T-helper 1 cell (primary cell): ENCODE measurements around the gene MRI1.

Source experiments
- DNase-seq, 5 donors: peaks; one replicate each; pipeline ENCODE4 v3.0.0-alpha.2; 2012 to 2020

The MRI1 gene

GRCh38 chr19:13794757-13795589, 30.7 kb downstream of the MRI1 start, which contains the start of gene ZSWIM4:
Gene ZSWIM4 (plus strand): TSS chr19:13795443. CDS start chr19:13795649, 206 bp downstream.
- peak; percentile 78 to 98 (median 80) for DNase-seq

DNA sequence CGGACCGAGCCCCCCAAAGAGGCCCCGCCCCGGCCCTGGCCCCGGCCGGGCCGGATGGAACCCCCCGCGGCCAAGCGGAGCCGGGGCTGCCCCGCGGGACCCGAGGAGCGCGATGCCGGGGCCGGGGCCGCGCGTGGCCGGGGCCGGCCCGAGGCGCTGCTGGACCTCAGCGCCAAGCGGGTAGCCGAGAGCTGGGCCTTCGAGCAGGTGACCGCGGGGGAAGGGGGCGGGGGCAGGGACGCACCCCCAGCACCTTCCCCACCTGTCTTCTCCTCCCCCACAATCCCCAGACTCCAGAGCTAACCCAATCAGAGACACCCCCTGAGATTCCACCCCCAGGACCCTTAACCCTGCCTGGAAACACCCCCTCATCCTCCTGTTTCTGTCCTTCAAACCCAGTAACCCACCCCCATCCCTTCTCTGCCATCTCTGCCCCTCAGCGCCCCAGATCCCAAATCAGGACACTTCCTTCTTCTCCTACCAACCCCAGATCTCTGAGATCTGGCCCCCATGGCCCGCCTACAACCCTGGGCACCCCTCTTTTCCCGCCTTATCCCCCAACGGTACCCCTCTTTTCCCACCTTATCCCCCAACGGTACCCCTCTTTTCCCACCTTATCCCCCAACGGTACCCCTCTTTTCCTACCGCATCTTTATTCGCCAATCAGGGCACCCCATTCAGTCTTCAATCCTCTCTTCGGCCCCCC, 31.4 kb downstream of the MRI1 start:
- no peak for DNase-seq

GRCh38 chr19:13796301-13797057, 32.2 kb downstream of the MRI1 start:
- no peak for DNase-seq

- DNase-seq: no peak
Measured at GRCh38 chr19:13797058-13797440, 32.7 kb downstream of the MRI1 start.

GRCh38 chr19:13797870-13798269, 33.5 kb downstream of the MRI1 start:
- no peak for DNase-seq

GRCh38 chr19:13799669-13800068, 35.3 kb downstream of the MRI1 start:
- DNase-seq: no peak

DNA sequence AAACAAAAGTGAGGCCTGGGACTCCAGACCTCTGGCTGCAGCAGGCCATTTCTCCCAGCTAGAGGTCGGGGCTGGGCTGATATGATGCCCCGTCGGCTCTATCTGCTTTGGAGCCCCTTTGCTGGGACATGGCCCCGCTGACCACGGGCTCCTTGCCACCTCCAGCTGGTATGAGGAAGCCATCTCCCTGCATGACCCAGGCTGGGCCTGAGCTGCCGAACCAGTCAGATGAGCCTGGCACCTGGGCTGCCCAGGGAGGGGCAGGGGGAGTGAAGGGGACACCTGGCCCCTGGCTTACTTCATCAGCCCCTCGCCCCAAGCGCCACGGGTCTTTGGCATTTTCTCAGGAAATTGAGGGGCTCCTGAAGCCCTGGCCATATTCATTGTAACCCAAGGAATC, 38.7 kb downstream of the MRI1 start:
- no peak for DNase-seq

- DNase-seq: no peak
Measured at GRCh38 chr19:13804830-13805683, 40.7 kb downstream of the MRI1 start.

DNA sequence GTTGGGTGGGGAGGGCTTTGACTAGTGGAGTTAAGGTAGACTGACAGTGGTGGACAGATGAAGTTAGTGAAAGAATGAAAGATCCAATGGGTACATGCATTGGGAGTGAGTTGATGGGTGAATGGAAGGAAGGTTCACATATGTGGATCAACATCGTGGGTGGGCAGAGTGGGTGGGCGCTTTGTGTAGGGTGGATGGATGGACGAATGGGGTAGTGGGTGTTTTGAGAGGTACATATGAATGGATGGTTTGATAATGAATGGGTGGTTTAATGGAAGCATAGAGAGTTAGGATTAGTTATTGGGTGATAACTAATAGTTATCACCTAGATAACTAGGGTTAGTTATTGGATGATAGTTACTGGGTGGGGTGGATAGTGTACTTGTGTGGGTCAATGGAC, 42.4 kb downstream of the MRI1 start:
- DNase-seq: no peak

GRCh38 chr19:13807421-13808021, 43.2 kb downstream of the MRI1 start:
- no peak for DNase-seq

DNA sequence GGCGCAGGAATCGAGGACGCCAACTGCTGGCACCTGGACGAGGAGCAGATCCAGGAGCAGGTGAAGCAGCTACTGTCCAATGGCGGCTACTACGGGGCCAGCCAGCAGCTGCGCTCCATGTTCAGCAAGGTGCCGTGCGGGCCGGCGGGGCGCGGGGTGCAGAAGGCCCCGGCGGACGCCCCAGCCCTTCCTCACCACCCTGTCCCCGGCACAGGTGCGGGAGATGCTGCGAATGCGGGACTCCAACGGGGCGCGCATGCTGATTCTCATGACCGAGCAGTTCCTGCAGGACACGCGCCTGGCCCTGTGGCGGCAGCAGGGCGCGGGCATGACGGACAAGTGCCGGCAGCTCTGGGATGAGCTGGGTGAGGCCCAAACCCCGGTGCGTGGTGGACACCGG, 44.5 kb downstream of the MRI1 start:
- DNase-seq: no peak

DNA sequence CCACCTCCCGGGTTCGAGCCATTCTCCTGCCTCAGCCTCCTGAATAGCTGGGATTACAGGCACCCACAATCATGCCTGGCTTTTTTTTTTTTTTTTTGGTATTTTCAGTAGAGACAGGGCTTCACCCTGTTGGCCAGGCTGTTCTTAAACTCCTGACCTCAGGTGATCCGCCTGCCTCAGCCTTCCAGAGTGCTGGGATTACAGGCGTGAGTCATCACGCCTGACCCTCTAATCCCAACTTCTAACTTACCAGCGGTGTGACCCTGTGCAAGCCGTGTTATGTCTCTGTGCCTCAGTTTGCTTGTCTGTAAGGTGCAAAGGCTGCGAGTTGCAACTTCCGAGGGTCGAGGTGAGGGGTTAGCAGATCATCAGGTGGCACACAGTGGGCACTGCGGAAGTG, 48.2 kb downstream of the MRI1 start:
- DNase-seq: no peak

GRCh38 chr19:13813147-13813546, 48.8 kb downstream of the MRI1 start:
- no peak for DNase-seq

DNA sequence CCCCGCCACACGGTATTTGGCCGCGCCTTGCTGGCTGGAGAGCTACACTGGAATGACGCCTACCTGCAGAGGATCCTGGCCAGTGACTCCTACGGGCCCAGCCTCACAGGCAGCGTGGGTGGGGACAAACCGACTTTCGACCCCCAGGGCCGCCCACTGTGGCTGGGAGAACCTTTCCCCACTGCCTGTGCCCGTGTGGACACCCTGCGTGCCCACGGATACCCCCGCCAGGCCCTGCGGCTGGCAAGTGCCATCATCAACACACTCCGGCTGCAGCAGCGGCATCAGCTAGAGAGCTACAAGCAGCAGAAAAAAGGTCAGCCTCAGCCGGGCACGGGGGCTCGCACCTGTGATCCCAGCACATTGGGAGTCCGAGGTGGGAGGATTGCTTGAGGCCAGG, 50.2 kb downstream of the MRI1 start:
- DNase-seq: no peak

- no peak for DNase-seq
Measured at GRCh38 chr19:13817018-13817614, 52.8 kb downstream of the MRI1 start.

GRCh38 chr19:13817615-13818371, 53.5 kb downstream of the MRI1 start:
- peak in 3 of 5 donors; percentile 22 to 30 (median 25) for DNase-seq

GRCh38 chr19:13819238-13819637, 54.9 kb downstream of the MRI1 start:
- DNase-seq: no peak

GRCh38 chr19:13821292-13821691, 57.0 kb downstream of the MRI1 start:
- DNase-seq: no peak

DNA sequence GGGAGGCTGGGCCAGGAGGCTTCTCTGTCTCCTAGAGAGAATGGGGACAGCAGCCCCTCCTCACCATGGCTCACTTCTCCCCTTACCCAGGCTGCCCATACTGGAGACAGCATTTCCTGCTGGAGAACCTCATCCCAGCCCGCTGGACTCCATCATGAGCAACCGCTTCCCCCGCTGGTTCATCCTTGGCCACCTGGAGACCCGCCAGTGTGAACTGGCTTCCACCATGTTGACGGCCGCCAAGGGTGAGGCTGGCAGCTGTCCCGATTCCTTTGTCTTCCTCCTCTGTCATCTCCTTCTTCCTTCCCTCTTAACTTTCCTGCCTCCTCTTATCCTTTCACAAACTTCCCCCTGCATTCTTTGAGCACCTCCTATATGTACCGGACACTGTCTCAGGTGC, 58.9 kb downstream of the MRI1 start:
- no peak for DNase-seq
